Keratinocyte (primary cell): ENCODE results near the gene RRP1.

Source experiments
- CTCF ChIP-seq, 3 experiments: IDR thresholded peaks in 1 of 3; conservative IDR thresholded peaks in 1 of 3; optimal IDR thresholded peaks in 1 of 3; 2 replicates in 2 of 3; 3 replicates in 1 of 3; pipeline versions ENCODE3 to v1.5.1; 2011; ENCODE audit warnings: low read length in 3 of 3, mild to moderate bottlenecking in 3 of 3, moderate library complexity in 2 of 3, control low read depth in 1 of 3, inconsistent platforms in 1 of 3; ENCODE audit not compliant: insufficient read depth in 2 of 3; ENCODE audit errors: extremely low read depth in 1 of 3
- EZH2 ChIP-seq: IDR thresholded peaks from one replicate; pipeline ENCODE4 v1.6.1; 2012; ENCODE audit warnings: inconsistent platforms, mild to moderate bottlenecking, low read length, moderate library complexity

- TF ChIP-seq CTCF (optimal IDR thresholded peaks at IDR 0.05 in 1 of 3, IDR thresholded peaks at IDR 0.05 in 1 of 3, conservative IDR thresholded peaks at IDR 0.05 in 1 of 3; ENCODE audit: extremely low read depth in 1 of 3, insufficient read depth in 2 of 3, low read length in 3 of 3) (no peak), EZH2 (no peak)
These were observed 17.0 kb upstream of the RRP1 start for GRCh38 chr21:43772425-43772821.
